Measurements from ENCODE around the gene CDK5RAP3. TPM values are rescaled to one million over a fixed set of nuclear protein-coding genes. Genes with fewer than 3 reads are reported as not detected.

CDK5RAP3 gene
- total and polyA plus RNA-seq, 2 of the 13 experiments (the other 11 are each of a cell fraction or from before 2014, with no cell fraction given): 128 to 154 TPM

DNA sequence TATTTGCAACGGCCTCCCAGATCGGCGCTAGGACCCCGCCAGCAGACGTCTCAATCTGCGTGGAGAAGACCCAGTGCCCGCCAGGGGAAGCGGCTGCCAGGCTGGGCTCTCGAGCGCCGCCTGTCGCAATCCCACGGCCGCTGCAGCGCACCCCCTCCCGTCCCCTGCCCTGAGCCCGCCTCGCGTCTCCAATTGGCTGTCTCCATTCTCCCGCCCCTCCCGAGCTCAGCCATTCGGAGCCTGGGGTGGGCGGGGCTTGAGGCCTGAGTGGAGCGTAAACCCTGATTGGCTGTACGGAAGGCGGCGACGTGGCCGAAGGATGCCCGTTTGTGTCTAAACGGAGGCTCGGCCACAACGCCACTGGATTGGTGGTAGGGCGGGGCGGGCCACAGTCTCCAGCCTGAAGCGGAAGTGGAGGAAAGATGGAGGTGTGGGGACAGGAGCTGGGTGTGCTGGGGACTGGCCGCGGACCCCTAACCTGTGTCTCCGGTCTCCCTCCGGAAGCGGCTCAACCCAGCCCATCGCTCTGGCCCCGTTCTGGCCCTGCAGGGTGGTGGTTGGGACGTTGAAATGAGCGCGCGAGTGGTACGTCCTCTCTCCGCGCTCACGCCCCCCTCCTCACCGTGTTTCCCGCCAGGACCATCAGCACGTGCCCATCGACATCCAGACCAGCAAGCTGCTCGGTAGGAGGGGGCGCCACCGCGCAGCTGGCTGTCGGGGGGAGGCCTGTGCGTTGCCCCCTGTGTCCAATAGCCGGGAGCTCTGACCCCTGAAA lies at the start of gene CDK5RAP3 (continued):
- no peak for TF ChIP-seq SETDB1 (CRISPR knock-in tag; IDR thresholded peaks at IDR 0.05; ENCODE audit: borderline replicate concordance)
- peak; percentile 81 for TF ChIP-seq KMT2B (CRISPR knock-in tag; IDR thresholded peaks at IDR 0.05)
- TF ChIP-seq ZBTB1 (CRISPR knock-in tag; IDR thresholded peaks at IDR 0.05; ENCODE audit: borderline replicate concordance): peak; percentile 81; the same call in 1 of the 2 replicates
- TF ChIP-seq, protein P1, sequence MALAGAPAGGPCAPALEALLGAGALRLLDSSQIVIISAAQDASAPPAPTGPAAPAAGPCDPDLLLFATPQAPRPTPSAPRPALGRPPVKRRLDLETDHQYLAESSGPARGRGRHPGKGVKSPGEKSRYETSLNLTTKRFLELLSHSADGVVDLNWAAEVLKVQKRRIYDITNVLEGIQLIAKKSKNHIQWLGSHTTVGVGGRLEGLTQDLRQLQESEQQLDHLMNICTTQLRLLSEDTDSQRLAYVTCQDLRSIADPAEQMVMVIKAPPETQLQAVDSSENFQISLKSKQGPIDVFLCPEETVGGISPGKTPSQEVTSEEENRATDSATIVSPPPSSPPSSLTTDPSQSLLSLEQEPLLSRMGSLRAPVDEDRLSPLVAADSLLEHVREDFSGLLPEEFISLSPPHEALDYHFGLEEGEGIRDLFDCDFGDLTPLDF (CRISPR knock-in tag; IDR thresholded peaks at IDR 0.05): peak; percentile 81
- TF ChIP-seq ZIK1 (CRISPR knock-in tag; IDR thresholded peaks at IDR 0.05; ENCODE audit: borderline replicate concordance, low read depth): peak; percentile 94; the same call in 1 of the 2 replicates
- peak; percentile 92; the same call in 1 of the 2 replicates for TF ChIP-seq HNRNPL (IDR thresholded peaks at IDR 0.05; ENCODE audit: low read depth, low read length)
- TF ChIP-seq ZNF615 (CRISPR knock-in tag; IDR thresholded peaks at IDR 0.05; ENCODE audit: borderline replicate concordance): no peak; the same call in 1 of the 2 replicates
- peak; percentile 79 for TF ChIP-seq PITX1 (CRISPR knock-in tag; IDR thresholded peaks at IDR 0.05)
- TF ChIP-seq, protein P2, sequence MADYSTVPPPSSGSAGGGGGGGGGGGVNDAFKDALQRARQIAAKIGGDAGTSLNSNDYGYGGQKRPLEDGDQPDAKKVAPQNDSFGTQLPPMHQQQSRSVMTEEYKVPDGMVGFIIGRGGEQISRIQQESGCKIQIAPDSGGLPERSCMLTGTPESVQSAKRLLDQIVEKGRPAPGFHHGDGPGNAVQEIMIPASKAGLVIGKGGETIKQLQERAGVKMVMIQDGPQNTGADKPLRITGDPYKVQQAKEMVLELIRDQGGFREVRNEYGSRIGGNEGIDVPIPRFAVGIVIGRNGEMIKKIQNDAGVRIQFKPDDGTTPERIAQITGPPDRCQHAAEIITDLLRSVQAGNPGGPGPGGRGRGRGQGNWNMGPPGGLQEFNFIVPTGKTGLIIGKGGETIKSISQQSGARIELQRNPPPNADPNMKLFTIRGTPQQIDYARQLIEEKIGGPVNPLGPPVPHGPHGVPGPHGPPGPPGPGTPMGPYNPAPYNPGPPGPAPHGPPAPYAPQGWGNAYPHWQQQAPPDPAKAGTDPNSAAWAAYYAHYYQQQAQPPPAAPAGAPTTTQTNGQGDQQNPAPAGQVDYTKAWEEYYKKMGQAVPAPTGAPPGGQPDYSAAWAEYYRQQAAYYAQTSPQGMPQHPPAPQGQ (CRISPR knock-in tag; IDR thresholded peaks at IDR 0.05; ENCODE audit: borderline replicate concordance): 0 out of 2 replicates have a peak, but pooled peaks have one; percentile 36
- TF ChIP-seq KLF12 (CRISPR knock-in tag; IDR thresholded peaks at IDR 0.05; ENCODE audit: borderline replicate concordance): peak; percentile 53; the same call in 1 of the 2 replicates
- TF ChIP-seq ZNF547 (CRISPR knock-in tag; IDR thresholded peaks at IDR 0.05): peak; percentile 97
- TF ChIP-seq ZNF33A (CRISPR knock-in tag; IDR thresholded peaks at IDR 0.05; ENCODE audit: borderline replicate concordance): no peak
- peak; percentile 71 for TF ChIP-seq ZNF451 (CRISPR knock-in tag; IDR thresholded peaks at IDR 0.05)
- peak; percentile 5; the same call in 1 of the 2 replicates for TF ChIP-seq RFX3 (CRISPR knock-in tag; IDR thresholded peaks at IDR 0.05)
- TF ChIP-seq, protein P3, sequence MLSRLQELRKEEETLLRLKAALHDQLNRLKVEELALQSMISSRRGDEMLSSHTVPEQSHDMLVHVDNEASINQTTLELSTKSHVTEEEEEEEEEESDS (CRISPR knock-in tag; IDR thresholded peaks at IDR 0.05; ENCODE audit: borderline replicate concordance): peak; percentile 89
- TF ChIP-seq PATZ1 (CRISPR knock-in tag; IDR thresholded peaks at IDR 0.05): peak; percentile 73; the same call in 1 of the 2 replicates
- TF ChIP-seq TCF12 (IDR thresholded peaks at IDR 0.05): no peak
- no peak; the same call in 1 of the 2 replicates for TF ChIP-seq TCF12 (CRISPR knock-in tag; IDR thresholded peaks at IDR 0.05)
- peak; percentile 98 for TF ChIP-seq ZSCAN31 (CRISPR knock-in tag; IDR thresholded peaks at IDR 0.05; ENCODE audit: low read depth)
- TF ChIP-seq, protein P4, sequence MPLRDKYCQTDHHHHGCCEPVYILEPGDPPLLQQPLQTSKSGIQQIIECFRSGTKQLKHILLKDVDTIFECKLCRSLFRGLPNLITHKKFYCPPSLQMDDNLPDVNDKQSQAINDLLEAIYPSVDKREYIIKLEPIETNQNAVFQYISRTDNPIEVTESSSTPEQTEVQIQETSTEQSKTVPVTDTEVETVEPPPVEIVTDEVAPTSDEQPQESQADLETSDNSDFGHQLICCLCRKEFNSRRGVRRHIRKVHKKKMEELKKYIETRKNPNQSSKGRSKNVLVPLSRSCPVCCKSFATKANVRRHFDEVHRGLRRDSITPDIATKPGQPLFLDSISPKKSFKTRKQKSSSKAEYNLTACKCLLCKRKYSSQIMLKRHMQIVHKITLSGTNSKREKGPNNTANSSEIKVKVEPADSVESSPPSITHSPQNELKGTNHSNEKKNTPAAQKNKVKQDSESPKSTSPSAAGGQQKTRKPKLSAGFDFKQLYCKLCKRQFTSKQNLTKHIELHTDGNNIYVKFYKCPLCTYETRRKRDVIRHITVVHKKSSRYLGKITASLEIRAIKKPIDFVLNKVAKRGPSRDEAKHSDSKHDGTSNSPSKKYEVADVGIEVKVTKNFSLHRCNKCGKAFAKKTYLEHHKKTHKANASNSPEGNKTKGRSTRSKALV (CRISPR knock-in tag; IDR thresholded peaks at IDR 0.05): peak; percentile 86; the same call in 1 of the 2 replicates
